Superior temporal gyrus (tissue), 1 donor: ENCODE results near the gene NFIX.
A peak's percentile ranks its signal among the peaks of the same experiment; 100 is the strongest.
"Not testable (repeated sequence)": the region's sequence is repeated elsewhere in the genome, so short reads cannot be mapped to it uniquely, and the experiment has no call there.

Experiments
- DNase-seq: peaks from one replicate; pipeline ENCODE4 v3.0.0-alpha.2; 2016; ENCODE audit errors: extremely low spot score

Gene NFIX

DNA sequence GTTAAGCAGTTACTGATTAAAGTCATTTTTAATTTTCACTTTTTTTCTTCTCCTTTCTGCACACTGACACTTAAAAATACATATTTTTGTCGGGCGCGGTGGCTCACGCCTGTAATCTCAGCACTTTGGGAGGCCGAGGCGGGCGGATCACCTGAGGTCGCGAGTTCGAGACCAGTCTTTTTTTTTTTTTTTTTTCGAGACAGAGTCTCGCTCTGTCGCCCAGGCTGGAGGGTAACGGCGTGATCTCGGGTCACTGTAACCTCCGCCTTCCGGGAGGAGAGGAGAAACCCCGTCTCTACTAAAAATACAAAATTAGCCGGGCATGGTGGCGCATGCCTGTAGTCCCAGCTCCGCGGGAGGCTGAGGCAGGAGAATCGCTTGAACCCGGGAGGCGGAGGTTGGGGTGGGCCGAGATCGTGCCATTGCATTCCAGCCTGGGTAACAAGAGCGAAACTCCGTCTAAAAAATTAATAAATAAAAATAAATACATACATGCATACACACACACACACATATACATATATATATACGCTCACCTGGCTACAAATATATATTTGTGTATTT is 37.8 kb upstream of the NFIX start:
- DNase-seq = not testable (repeated sequence)

GRCh38 chr19:12959481-12959880 is 35.8 kb upstream of the NFIX start:
- DNase-seq = no peak

- DNase-seq = peak; percentile 73
These were observed 30.1 kb upstream of the NFIX start for GRCh38 chr19:12965017-12965811.

GRCh38 chr19:12965812-12966135 is 29.5 kb upstream of the NFIX start:
- no peak for DNase-seq

- no peak for DNase-seq
These were observed 27.4 kb upstream of the NFIX start for GRCh38 chr19:12967907-12968306.

DNA sequence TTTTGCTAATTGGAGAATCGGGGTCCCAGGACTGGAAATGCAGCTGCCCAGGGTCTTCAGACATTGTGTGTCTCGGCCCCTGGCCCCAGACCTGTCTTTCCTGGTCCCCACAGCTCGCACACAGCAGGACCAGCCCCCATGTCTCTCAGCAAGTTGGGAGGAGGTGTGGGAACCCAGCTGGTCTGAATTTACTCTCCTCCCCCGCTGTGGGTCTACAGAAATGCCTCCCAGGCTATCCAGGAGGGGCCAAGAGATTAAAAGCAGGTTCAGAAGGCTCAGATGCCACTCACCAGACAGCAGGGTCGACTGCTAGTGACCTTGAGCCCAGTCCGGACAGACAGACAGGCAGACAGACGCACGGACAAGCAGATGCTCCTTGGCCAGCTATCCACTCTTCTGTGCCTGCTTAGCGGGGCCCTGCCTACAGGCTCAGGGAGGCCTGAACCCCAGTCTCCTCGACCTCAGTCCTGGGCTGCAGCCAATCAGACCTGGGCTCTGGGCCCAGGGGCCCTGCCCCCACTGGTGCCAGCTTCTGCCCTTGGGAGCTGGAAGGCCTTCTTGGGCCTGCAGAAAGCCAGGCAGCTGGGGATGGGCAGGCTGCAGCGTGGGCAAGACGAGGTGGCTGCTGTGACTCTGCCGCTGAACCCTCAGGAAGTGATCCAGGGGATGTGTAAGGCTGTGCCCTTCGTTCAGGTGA is 25.8 kb upstream of the NFIX start, which contains the start of gene DAND5:
DAND5 (plus strand) TSS at position 285 of the 697 bp plus-strand sequence; CDS start at position 370, 85 bp downstream.
- DNase-seq = peak; percentile 37

DNA sequence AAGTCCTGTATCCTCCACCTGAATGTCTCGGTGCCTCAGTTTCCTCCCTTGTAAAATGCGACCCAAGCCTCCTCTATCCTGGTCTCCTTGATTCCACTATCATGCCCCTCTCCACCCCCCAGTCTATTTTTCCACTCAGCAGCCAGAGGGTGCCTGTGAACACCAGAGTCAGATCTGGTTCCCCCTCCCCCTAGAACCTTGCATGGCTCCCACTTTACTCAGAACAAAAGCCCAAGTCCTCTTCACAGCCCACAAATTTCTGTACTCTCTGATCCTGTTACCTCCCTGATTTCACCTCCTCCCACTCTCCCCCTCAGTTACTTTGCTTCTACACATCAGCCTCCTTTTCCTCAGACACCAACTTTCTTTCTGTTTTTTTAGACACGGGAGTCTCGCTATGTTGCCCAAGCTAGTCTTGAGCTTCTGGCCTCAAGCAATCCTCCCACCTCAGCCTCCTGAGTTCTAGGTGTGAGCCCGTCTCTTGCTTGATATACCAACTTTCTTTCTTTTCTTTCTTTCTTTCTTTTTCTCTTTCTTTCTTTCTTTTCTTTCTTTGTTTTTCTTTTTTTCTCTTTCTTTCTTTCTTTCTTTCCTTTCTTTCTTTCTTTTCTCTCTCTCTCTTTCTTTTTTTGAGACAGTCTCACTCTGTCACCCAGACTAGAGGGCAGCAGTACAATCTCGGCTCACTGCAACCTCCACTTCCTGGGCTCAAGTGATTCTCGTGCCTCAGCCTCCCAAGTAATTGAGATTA is 25.0 kb upstream of the NFIX start:
- no peak for DNase-seq

DNA sequence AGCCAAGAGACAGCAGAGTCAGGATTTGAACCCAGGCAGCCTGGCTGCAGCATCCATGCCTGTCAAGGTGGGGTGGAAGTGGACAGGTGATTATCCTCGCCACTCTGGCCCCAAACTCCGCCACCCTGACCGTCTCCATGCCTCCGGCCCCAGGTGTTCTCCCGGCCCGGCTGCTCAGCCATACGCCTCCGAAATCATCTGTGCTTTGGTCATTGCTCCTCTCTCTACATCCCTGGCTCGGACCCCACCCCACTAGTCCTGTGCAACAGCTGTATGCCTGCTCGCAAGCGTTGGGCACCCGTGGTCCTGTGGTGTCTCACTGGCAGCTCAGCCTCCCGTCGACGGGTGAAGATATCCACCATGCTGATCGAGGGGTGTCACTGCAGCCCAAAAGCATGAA is 22.0 kb upstream of the NFIX start:
- no peak for DNase-seq

DNA sequence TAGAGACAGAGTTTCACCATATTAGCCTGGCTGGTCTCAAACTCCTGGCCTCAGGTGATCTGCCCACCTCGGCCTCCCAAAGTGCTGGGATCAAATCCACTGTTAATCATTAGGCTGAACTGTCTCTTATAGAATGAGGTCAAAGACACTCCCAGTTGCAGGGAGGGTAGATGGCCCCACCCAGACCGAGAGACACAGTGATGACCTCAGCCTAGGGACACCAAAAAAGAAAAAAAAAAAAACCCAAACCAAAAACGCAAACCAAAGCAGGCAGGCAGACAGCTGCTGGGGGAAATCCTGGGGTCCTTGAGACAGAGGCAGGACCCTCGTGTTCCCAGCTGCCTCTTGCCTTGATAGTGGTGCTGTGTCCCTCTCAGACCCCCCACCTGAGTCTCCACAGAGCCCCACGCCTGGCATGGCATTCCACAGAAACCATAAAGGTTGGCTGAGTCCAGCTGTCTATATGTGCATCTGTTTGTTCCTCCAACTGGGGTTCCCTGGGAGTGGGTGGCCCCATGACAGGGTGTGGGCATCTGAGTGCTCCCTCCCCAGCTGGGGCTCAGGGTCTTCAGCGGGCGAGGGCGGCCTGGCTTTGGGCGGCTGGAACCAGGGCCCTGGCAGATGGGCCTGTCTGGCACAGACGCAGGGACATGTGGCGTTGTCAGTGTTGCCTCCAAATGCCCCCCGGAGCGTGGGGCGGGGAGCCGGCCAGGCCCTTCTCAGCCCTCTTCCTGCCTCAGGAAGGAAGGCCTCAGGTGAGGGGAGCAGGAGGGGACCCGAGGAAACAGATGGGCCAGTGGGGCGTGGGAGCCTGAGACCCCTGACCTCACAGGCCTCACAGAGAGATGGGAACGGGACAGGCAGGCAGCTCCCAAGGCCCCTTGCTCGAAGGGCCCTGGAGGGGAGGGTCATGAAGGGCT is 20.7 kb upstream of the NFIX start:
- DNase-seq = no peak

DNA sequence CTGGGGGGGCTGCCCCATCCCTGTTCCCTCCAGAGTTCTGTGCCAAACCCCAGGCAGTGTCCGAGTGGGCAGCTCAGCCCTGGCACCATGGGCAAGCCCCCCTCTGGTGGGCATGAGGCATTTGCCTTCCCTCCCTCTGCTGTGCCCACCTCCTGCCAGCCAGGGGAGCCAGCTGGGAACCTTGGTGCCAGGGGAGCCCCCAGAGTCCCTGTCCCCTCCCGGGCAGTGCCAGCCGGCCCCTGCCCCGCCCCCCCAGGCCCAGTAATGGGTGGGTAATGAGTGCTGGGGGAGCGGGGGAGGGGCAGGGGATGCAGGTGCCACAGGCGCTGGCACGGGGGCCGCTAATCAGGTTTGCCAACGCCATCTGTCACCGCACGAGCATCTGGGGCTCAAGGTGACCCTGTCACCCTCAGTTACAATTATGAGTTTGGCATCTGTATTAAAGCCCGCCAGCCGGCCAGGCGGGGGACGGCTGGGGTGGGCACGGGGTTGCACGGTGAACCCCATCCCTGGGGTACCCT is 20.0 kb upstream of the NFIX start:
- DNase-seq = no peak

GRCh38 chr19:12976109-12976508 is 19.2 kb upstream of the NFIX start:
- DNase-seq = not testable (repeated sequence)

GRCh38 chr19:12979974-12980373 is 15.3 kb upstream of the NFIX start:
- DNase-seq = no peak

- no peak for DNase-seq
These were observed 12.6 kb upstream of the NFIX start for GRCh38 chr19:12982648-12983047.

- no peak for DNase-seq
These were observed 12.2 kb upstream of the NFIX start for GRCh38 chr19:12983091-12983490.

- peak; percentile 90 for DNase-seq
These were observed 11.6 kb upstream of the NFIX start for GRCh38 chr19:12983542-12984142.

GRCh38 chr19:12984143-12984627 is 11.1 kb upstream of the NFIX start:
- no peak for DNase-seq

DNA sequence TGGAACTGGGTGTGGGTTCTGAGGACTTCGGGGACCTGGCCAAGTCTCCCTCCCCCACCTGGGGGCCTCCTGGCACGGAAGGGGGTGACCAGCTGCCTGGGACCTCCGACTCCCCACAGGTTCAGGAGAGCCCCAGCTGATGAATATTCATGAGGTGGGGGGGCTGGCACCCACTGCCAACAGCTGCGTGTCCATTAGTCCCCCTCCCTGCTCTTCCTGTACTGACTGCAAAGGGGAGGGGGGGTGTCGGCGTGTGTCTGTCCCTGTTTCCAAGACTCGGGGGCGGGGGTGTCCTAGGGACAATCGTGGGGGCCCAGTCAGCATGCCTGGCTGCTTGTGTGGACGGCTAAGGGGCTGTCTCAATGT is 10.6 kb upstream of the NFIX start:
- DNase-seq = peak; percentile 66

DNA sequence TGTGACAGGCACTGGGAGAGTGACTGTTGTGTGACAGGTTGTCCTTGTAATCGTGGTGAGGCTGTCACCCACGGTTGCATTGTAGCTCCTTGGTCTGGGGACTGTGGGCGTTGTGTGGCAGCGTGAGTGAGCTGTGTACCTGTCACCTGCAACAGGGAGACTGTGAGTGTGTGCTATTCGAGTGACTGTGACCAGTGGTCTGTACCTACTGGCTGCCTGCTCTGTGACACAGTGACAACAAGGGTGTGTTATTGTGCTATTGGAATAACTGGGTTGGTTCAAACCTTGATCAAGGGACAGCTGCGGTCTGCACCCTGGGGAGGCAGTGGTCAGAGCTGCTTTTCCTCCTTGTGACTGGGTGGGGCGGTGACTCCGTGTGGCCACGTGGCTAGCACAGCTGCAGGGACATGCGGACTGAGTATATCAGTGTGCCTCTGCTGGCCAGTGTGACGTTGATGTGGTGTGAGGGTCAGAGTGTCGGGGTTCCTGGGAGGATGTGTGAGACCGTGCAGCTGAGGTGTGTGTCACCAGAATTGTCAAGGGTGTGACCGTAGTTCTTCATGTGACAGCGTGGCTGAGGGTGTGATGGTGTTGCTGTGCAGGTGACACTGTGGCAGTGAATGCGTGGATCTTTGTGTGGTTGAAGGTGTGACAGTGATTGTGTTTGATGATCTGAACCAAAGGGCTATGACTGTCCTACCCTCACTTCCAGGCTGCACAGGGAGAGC is 10.1 kb upstream of the NFIX start:
- DNase-seq = peak; percentile 94

DNA sequence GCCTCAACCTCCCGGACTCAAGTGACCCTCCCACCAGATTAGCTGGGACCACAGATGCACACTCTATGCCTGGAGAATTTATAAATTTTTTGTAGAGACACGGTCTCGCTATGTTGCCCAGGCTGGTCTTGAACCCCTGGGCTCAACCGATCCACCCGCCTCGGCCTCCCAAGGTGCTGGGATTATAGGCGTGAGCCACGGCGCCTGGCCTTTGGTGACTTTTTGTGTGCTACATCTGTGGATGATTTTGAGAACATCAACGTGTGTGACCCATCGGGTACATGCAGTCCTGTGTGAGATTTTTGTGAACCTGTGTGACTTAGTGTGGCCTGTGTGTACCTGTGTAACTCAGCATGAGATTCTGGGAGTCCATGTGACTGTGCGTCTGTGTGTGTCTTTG is 8.5 kb upstream of the NFIX start:
- no peak for DNase-seq

DNA sequence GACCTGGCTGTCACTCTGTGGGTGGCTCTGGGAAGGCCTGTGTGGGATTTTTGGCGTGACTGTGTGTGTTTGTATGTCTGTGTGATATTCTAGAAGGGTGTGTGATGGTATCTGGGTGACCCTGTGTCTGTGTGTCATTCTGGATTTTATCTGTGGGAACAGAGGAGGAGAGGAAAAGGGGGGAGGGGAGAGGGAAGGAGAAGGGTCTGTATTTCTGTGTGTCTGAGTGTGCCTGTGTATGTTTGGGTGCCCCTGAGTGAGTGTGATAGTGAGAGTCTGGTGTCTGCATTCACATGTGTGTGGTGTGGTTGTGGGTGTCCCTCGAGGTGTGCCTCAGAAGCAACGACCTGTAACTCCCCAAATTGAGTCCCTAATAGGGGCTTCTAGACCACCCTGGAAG is 8.1 kb upstream of the NFIX start:
- no peak for DNase-seq
